Measurements from ENCODE around the gene BEND6. TPM values are rescaled to one million over a fixed set of nuclear protein-coding genes. Genes with fewer than 3 reads are reported as not detected.

Gene BEND6
- total RNA-seq, 1 experiment from 2014 or later = 2.1 TPM

GRCh38 chr6:56909115-56909907 is 45.6 kb upstream of the BEND6 start:
- Mint-ChIP-seq H3K4me1 (ENCODE audit: insufficient read depth, unreplicated experiment) (peaks cover 11% of the 10 kb centered on the region), H3K27me3 (ENCODE audit: insufficient read depth, unreplicated experiment) (no peaks in the 10 kb centered on the region), H3K36me3 (ENCODE audit: insufficient read depth, unreplicated experiment) (no peaks in the 10 kb centered on the region), H3K27ac (ENCODE audit: low read depth, unreplicated experiment) (no peak overlapping the region), H3K4me3 (ENCODE audit: unreplicated experiment) (no peak overlapping the region), H3K9me3 (ENCODE audit: unreplicated experiment) (no peaks in the 10 kb centered on the region)
- ChIA-PET POLR2A (interaction anchor here (2.9 kb wide), 1 partner anchor 45 kb away, joined by 17 read pairs; the partner anchor contains the start of gene BEND6), CTCF (interaction anchor here (0.6 to 3.2 kb wide), 6 partner anchors 19 to 407 kb away, joined by 3 to 29 read pairs (median 4); partner anchors contain the start of gene BEND6)
- DNase-seq (ENCODE audit: unreplicated experiment) = no peak
- TF ChIP-seq CTCF (IDR thresholded peaks at IDR 0.05; ENCODE audit: unreplicated experiment) = no peak
- intact Hi-C loops (cut with micrococcal nuclease) = loop anchor here (10.0 kb wide), 1 partner anchor 265 kb away; the partner anchor contains the start of gene BAG2
- no TSS peak for BruUV-seq (replicated peaks)

GRCh38 chr6:56911847-56912246 is 43.1 kb upstream of the BEND6 start:
- TF ChIP-seq CTCF (IDR thresholded peaks at IDR 0.05; ENCODE audit: unreplicated experiment) = no peak
- no peak for DNase-seq (ENCODE audit: unreplicated experiment)
- Mint-ChIP-seq H3K4me3 (ENCODE audit: unreplicated experiment) (no peak overlapping the region), H3K27me3 (ENCODE audit: insufficient read depth, unreplicated experiment) (no peaks in the 10 kb centered on the region), H3K9me3 (ENCODE audit: unreplicated experiment) (no peaks in the 10 kb centered on the region), H3K36me3 (ENCODE audit: insufficient read depth, unreplicated experiment) (no peaks in the 10 kb centered on the region), H3K4me1 (ENCODE audit: insufficient read depth, unreplicated experiment) (peaks cover 6% of the 10 kb centered on the region), H3K27ac (ENCODE audit: low read depth, unreplicated experiment) (no peak overlapping the region)
- ChIA-PET CTCF (interaction anchor here (1.0 to 2.4 kb wide), 3 partner anchors 9 to 404 kb away, joined by 3 to 26 read pairs (median 4); no protein-coding TSS in a partner anchor), POLR2A (interaction anchor here (1.7 kb wide), 1 partner anchor 27 kb away, joined by 4 read pairs; no protein-coding TSS in a partner anchor)
- BruUV-seq (replicated peaks) = no TSS peak
- intact Hi-C loops (cut with micrococcal nuclease) = no loop called here

GRCh38 chr6:56913285-56914074 is 41.4 kb upstream of the BEND6 start:
- no TSS peak for BruUV-seq (replicated peaks)
- Mint-ChIP-seq H3K27ac (ENCODE audit: low read depth, unreplicated experiment) (peak overlapping the region; percentile 61), H3K36me3 (ENCODE audit: insufficient read depth, unreplicated experiment) (no peaks in the 10 kb centered on the region), H3K27me3 (ENCODE audit: insufficient read depth, unreplicated experiment) (no peaks in the 10 kb centered on the region), H3K4me1 (ENCODE audit: insufficient read depth, unreplicated experiment) (peaks cover 6% of the 10 kb centered on the region), H3K4me3 (ENCODE audit: unreplicated experiment) (no peak overlapping the region), H3K9me3 (ENCODE audit: unreplicated experiment) (no peaks in the 10 kb centered on the region)
- no peak for DNase-seq (ENCODE audit: unreplicated experiment)
- CTCF ChIA-PET = interaction anchor here (0.7 to 2.4 kb wide), 6 partner anchors 9 to 114 kb away, joined by 3 to 26 read pairs (median 6); partner anchors contain the start of gene BEND6
- no peak for TF ChIP-seq CTCF (IDR thresholded peaks at IDR 0.05; ENCODE audit: unreplicated experiment)
- POLR2A ChIA-PET = no interaction called here
- intact Hi-C loops (cut with micrococcal nuclease) = no loop called here
